ENCODE results near the gene ZRANB3.

GRCh38 chr2:135198481-135198880 is 332.5 kb downstream of the ZRANB3 start:
- TF ChIP-seq POLR2A (IDR thresholded peaks at IDR 0.05; ENCODE audit: low read length) = no peak
- no peak for TF ChIP-seq GATA1 (IDR thresholded peaks at IDR 0.05; ENCODE audit: low read depth, low read length)
